ENCODE results near the gene BTG1.
A peak's percentile ranks its signal among the peaks of the same experiment; 100 is the strongest.

Gene BTG1

DNA sequence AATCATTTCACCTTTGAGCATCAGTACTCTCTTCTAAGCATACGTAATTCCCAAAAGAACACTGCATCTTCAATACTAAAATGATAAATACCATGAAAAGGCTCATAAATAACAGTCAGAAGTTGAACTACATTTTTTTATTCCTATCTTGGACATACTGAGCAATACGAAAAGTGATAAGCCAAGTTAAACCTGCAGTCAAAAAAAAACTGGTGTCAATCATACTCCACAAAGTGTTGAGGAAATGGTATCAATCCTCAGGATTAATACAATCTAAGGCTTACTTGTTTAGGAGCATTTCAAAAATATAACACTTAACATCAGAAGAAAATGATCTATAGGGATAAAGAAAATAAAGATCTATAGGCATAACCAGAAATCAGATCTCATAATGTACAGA lies 5.5 kb downstream of the BTG1 start:
- TF ChIP-seq, protein P1, sequence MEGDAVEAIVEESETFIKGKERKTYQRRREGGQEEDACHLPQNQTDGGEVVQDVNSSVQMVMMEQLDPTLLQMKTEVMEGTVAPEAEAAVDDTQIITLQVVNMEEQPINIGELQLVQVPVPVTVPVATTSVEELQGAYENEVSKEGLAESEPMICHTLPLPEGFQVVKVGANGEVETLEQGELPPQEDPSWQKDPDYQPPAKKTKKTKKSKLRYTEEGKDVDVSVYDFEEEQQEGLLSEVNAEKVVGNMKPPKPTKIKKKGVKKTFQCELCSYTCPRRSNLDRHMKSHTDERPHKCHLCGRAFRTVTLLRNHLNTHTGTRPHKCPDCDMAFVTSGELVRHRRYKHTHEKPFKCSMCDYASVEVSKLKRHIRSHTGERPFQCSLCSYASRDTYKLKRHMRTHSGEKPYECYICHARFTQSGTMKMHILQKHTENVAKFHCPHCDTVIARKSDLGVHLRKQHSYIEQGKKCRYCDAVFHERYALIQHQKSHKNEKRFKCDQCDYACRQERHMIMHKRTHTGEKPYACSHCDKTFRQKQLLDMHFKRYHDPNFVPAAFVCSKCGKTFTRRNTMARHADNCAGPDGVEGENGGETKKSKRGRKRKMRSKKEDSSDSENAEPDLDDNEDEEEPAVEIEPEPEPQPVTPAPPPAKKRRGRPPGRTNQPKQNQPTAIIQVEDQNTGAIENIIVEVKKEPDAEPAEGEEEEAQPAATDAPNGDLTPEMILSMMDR (conservative IDR thresholded peaks at IDR 0.05; ENCODE audit: low read length): no peak
- no peak for TF ChIP-seq EZH2phosphoT487 (IDR thresholded peaks at IDR 0.05; ENCODE audit: borderline replicate concordance)
- Histone ChIP-seq H3F3A (ENCODE audit: low read depth) (no peaks in the 10 kb centered on the region), H3K9ac (ENCODE audit: low read depth, low read length, poor library complexity, severe bottlenecking) (peak overlapping the region; percentile 92)

DNA sequence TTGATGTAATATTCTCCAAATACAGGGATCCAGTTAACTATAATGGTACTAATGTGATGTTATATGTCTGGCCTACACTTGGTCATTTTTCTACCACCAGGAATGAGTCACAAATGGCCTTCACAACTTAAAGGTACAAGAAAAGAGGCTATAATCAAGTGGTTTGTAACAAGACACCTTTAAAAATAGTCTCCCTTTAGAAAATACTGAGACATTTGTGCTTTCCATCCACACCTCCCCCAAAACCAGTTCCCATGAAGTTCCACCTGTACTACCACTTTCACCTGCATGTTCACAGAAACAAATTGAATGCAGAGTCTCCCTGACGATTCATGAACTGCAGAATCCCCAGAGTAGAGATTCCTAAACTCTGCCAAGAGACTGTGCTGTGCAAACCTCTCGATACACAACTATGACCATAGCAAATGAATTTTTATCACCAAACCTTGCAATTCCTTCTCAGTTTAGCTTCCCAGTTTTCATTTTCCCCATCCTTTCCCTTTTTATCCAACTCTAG lies 6.0 kb downstream of the BTG1 start:
- Histone ChIP-seq H3K36me3 (ENCODE audit: insufficient read depth, low read length) (peaks cover 13% of the 10 kb centered on the region; the same call in 1 of the 2 replicates), H4K20me1 (ENCODE audit: insufficient read depth, low read length, poor library complexity, severe bottlenecking) (peaks cover 90% of the 10 kb centered on the region), H3K4me3 (ENCODE audit: low read length, poor library complexity, severe bottlenecking) (peak overlapping the region; percentile 97), H3K9me3 (ENCODE audit: insufficient read depth, low read depth, low read length) (no peaks in the 10 kb centered on the region), H3K79me2 (ENCODE audit: insufficient read depth, low read length) (peaks cover 100% of the 10 kb centered on the region), H3F3A (ENCODE audit: low read depth) (no peaks in the 10 kb centered on the region), H3K4me2 (ENCODE audit: low read depth, low read length, poor library complexity, severe bottlenecking) (peak overlapping the region; percentile 95), H3K9me2 (replicated peaks; ENCODE audit: low read depth, low read length) (no peaks in the 10 kb centered on the region), H2AFZ (ENCODE audit: low read length) (no peak overlapping the region), H3K4me1 (ENCODE audit: insufficient read depth, low read length, poor library complexity, severe bottlenecking) (peaks cover 71% of the 10 kb centered on the region), H3K9ac (ENCODE audit: low read depth, low read length, poor library complexity, severe bottlenecking) (peak overlapping the region; percentile 92), H3K27me3 (ENCODE audit: insufficient read depth, low read length, poor library complexity, severe bottlenecking) (no peaks in the 10 kb centered on the region)
- TF ChIP-seq, protein P1 (conservative IDR thresholded peaks at IDR 0.05; ENCODE audit: low read length): no peak
- TF ChIP-seq EZH2phosphoT487 (IDR thresholded peaks at IDR 0.05; ENCODE audit: borderline replicate concordance): no peak

More for the DNA sequence above, 5.5 kb downstream of the BTG1 start:
- H3K4me1 ChIP-seq (ENCODE audit: insufficient read depth, low read length, poor library complexity, severe bottlenecking): peaks cover 66% of the 10 kb centered on the region
- H3K36me3 ChIP-seq (ENCODE audit: insufficient read depth, low read length): peaks cover 13% of the 10 kb centered on the region; the same call in 1 of the 2 replicates
- H3K79me2 ChIP-seq (ENCODE audit: insufficient read depth, low read length): peaks cover 100% of the 10 kb centered on the region
- H4K20me1 ChIP-seq (ENCODE audit: insufficient read depth, low read length, poor library complexity, severe bottlenecking): peaks cover 93% of the 10 kb centered on the region
- H3K9me3 ChIP-seq (ENCODE audit: insufficient read depth, low read depth, low read length): no peaks in the 10 kb centered on the region
- no peaks in the 10 kb centered on the region for H3K9me2 ChIP-seq (replicated peaks; ENCODE audit: low read depth, low read length)
- peaks cover 4% of the 10 kb centered on the region for H3K27me3 ChIP-seq (ENCODE audit: insufficient read depth, low read length, poor library complexity, severe bottlenecking)
- peak overlapping the region; percentile 97 for H3K4me3 ChIP-seq (ENCODE audit: low read length, poor library complexity, severe bottlenecking)
- peak overlapping the region; percentile 95 for H3K4me2 ChIP-seq (ENCODE audit: low read depth, low read length, poor library complexity, severe bottlenecking)
- no peak overlapping the region for H2AFZ ChIP-seq (ENCODE audit: low read length)

DNA sequence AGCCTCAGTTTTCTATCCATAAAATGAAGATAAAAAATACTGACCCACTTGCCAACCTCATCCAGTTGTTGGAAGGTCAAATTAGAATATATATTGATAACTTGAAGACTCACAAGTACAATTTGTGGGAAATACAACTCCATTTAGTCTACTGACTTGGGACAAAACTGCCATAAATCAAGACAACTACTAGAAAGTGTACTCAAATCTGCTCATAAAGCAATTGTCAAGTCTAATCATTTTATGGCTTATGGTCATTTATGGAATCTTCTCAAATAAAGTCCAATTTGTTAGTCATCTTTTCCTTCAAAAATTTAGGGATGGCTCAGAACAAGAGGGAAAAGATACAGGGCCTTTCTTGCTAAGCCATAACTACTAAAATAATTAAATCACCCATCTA lies 7.0 kb downstream of the BTG1 start:
- Histone ChIP-seq H3K9me2 (replicated peaks; ENCODE audit: low read depth, low read length) (no peaks in the 10 kb centered on the region), H3K9ac (ENCODE audit: low read depth, low read length, poor library complexity, severe bottlenecking) (peak overlapping the region; percentile 92), H3K9me3 (ENCODE audit: insufficient read depth, low read depth, low read length) (no peaks in the 10 kb centered on the region), H4K20me1 (ENCODE audit: insufficient read depth, low read length, poor library complexity, severe bottlenecking) (peaks cover 81% of the 10 kb centered on the region), H3K36me3 (ENCODE audit: insufficient read depth, low read length) (peaks cover 13% of the 10 kb centered on the region; the same call in 1 of the 2 replicates), H3K4me2 (ENCODE audit: low read depth, low read length, poor library complexity, severe bottlenecking) (peak overlapping the region; percentile 95), H2AFZ (ENCODE audit: low read length) (no peak overlapping the region), H3F3A (ENCODE audit: low read depth) (no peaks in the 10 kb centered on the region), H3K4me3 (ENCODE audit: low read length, poor library complexity, severe bottlenecking) (peak overlapping the region; percentile 97), H3K27me3 (ENCODE audit: insufficient read depth, low read length, poor library complexity, severe bottlenecking) (no peaks in the 10 kb centered on the region), H3K79me2 (ENCODE audit: insufficient read depth, low read length) (peaks cover 100% of the 10 kb centered on the region), H3K4me1 (ENCODE audit: insufficient read depth, low read length, poor library complexity, severe bottlenecking) (peaks cover 78% of the 10 kb centered on the region)
- no peak for TF ChIP-seq EZH2phosphoT487 (IDR thresholded peaks at IDR 0.05; ENCODE audit: borderline replicate concordance)
- TF ChIP-seq, protein P1 (conservative IDR thresholded peaks at IDR 0.05; ENCODE audit: low read length): no peak

Measured in Loucy (cell line).